A673 (cell line): ENCODE results near the gene RAB28. TPM values are rescaled to one million over a fixed set of nuclear protein-coding genes. Genes with fewer than 3 reads are reported as not detected.

Source experiments
- BruUV-seq: library from RNA; stranded (reverse); fragments of 400-500 nt; replicated peaks from 2 replicates; lab custom pipeline; 2021; lab: Mats Ljungman, UMichigan
- CTCF ChIA-PET: fragments of 300-600 bp; sonication (Branson Sonifier 250); formaldehyde crosslinking; loops from one replicate; lab custom pipeline; 2022; ENCODE audit warnings: antibody characterized with exemption; lab: Charles Lee
- POLR2A ChIA-PET: fragments of 300-600 bp; sonication (Branson Sonifier 250); formaldehyde crosslinking; loops from one replicate; lab custom pipeline; 2022; ENCODE audit warnings: antibody characterized with exemption; ENCODE audit not compliant: low non-redundant PET; lab: Charles Lee
- DNase-seq: peaks from one replicate; pipeline ENCODE4 v3.0.0-alpha.2; 2015; ENCODE audit warnings: low spot score
- H3K27ac ChIP-seq: fragments of 200-600 bp; sonication (generic); 2 replicates; pipeline ENCODE4 v1.5.1; 2016; ENCODE audit warnings: mixed run types, low read depth, mild to moderate bottlenecking, mixed read lengths, antibody characterized with exemption, low read length; ENCODE audit not compliant: poor library complexity, severe bottlenecking
- H3K27me3 ChIP-seq: fragments of 200-600 bp; sonication (generic); replicated peaks from 2 replicates; pipeline ENCODE4 v1.6.1; 2017; ENCODE audit warnings: mixed run types, low read depth, mild to moderate bottlenecking, mixed read lengths, antibody characterized with exemption, low read length; ENCODE audit not compliant: insufficient read depth, poor library complexity
- H3K36me3 ChIP-seq: fragments of 200-600 bp; sonication (generic); 2 replicates; pipeline ENCODE4 v1.6.1; 2016; ENCODE audit warnings: mixed run types, mild to moderate bottlenecking, mixed read lengths, antibody characterized with exemption, low read length; ENCODE audit not compliant: insufficient read depth, poor library complexity, severe bottlenecking
- H3K4me1 ChIP-seq: fragments of 200-600 bp; sonication (generic); 2 replicates; pipeline ENCODE4 v1.6.1; 2017; ENCODE audit warnings: mixed run types, mild to moderate bottlenecking, mixed read lengths, antibody characterized with exemption, low read length; ENCODE audit not compliant: insufficient read depth, poor library complexity, severe bottlenecking
- H3K4me3 ChIP-seq: fragments of 200-600 bp; sonication (generic); 2 replicates; pipeline ENCODE4 v1.5.1; 2016; ENCODE audit warnings: low read depth, mixed run types, mild to moderate bottlenecking, mixed read lengths, low read length; ENCODE audit not compliant: poor library complexity, severe bottlenecking
- H3K9me3 ChIP-seq: fragments of 200-600 bp; sonication (generic); 2 replicates; pipeline ENCODE4 v1.6.1; 2016; ENCODE audit warnings: mixed run types, low read depth, mild to moderate bottlenecking, mixed read lengths, antibody characterized with exemption, low read length; ENCODE audit not compliant: poor library complexity, severe bottlenecking
- EZH2 ChIP-seq: fragments of 200-600 bp; sonication (generic); IDR thresholded peaks from 2 replicates; pipeline ENCODE4 v1.6.1; 2017; ENCODE audit warnings: borderline replicate concordance, low read depth, mild to moderate bottlenecking, mixed read lengths, antibody characterized with exemption, low read length; ENCODE audit not compliant: poor library complexity, severe bottlenecking
- intact Hi-C: fragments of 100-400 bp; cut with micrococcal nuclease; formaldehyde crosslinking; loops from one replicate; pipeline ENCODE4 v1.10.0; 2022; ENCODE audit not compliant: unreplicated experiment
- total RNA-seq: library from RNA; stranded (reverse); gene quantifications from 2 replicates; pipeline ENCODE4 v1.2.3, GENCODE V29; 2021
- TF ChIP-seq, protein P1 (sequence below): fragments of 300-800, 200-600 bp; sonication (generic); conservative IDR thresholded peaks from 2 replicates; pipeline ENCODE4 v1.5.1; 2017; ENCODE audit warnings: low read depth, mild to moderate bottlenecking, antibody characterized with exemption, low read length, moderate library complexity, mixed read lengths

Gene RAB28
- total RNA-seq, 1 experiment from 2014 or later: 22.6 TPM

DNA sequence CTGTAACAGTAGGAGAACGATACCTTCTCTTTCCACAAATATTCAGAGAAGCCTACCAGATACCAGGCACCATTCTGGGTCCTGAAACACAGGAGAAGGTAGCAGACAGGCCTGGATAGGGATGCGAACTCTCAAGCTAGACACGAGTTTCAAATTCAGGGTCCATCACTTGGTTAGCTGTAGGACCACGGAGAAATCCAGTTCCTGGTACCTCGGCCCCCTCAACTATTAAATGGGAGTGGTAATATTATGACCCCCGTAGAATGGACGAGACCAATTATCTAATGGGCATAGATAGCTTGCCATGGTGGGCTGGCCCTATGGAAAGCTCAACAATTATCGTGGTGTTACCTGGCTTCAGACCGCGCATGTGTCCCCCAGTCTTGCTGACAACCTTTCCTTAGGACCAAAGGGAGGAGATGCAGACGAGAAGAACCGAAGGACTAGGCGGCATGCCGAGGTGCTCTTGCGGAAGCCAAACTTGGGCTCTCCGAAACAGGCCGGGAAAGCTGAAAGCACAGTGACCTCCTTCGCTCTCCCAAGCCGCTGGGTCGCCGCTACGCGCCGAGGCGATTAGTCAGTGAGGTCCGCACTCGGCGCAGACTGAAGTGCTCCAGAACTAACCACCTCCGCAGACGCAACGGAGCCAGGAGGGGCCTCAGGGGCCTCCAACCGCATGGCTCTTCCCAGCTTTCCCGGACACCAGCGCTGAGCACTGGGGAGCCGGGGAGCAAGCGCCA, 40.5 kb upstream of the RAB28 start:
- POLR2A ChIA-PET: no interaction called here
- Histone ChIP-seq H3K4me3 (no peak overlapping the region), H3K9me3 (no peaks in the 10 kb centered on the region), H3K4me1 (peaks cover 7% of the 10 kb centered on the region), H3K36me3 (no peaks in the 10 kb centered on the region), H3K27me3 (no peaks in the 10 kb centered on the region), H3K27ac (no peak overlapping the region)
- no peak for DNase-seq
- BruUV-seq: no TSS peak
- intact Hi-C loops: no loop called here
- TF ChIP-seq, protein P1, sequence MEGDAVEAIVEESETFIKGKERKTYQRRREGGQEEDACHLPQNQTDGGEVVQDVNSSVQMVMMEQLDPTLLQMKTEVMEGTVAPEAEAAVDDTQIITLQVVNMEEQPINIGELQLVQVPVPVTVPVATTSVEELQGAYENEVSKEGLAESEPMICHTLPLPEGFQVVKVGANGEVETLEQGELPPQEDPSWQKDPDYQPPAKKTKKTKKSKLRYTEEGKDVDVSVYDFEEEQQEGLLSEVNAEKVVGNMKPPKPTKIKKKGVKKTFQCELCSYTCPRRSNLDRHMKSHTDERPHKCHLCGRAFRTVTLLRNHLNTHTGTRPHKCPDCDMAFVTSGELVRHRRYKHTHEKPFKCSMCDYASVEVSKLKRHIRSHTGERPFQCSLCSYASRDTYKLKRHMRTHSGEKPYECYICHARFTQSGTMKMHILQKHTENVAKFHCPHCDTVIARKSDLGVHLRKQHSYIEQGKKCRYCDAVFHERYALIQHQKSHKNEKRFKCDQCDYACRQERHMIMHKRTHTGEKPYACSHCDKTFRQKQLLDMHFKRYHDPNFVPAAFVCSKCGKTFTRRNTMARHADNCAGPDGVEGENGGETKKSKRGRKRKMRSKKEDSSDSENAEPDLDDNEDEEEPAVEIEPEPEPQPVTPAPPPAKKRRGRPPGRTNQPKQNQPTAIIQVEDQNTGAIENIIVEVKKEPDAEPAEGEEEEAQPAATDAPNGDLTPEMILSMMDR: no peak
- TF ChIP-seq EZH2: no peak
- CTCF ChIA-PET: no interaction called here

DNA sequence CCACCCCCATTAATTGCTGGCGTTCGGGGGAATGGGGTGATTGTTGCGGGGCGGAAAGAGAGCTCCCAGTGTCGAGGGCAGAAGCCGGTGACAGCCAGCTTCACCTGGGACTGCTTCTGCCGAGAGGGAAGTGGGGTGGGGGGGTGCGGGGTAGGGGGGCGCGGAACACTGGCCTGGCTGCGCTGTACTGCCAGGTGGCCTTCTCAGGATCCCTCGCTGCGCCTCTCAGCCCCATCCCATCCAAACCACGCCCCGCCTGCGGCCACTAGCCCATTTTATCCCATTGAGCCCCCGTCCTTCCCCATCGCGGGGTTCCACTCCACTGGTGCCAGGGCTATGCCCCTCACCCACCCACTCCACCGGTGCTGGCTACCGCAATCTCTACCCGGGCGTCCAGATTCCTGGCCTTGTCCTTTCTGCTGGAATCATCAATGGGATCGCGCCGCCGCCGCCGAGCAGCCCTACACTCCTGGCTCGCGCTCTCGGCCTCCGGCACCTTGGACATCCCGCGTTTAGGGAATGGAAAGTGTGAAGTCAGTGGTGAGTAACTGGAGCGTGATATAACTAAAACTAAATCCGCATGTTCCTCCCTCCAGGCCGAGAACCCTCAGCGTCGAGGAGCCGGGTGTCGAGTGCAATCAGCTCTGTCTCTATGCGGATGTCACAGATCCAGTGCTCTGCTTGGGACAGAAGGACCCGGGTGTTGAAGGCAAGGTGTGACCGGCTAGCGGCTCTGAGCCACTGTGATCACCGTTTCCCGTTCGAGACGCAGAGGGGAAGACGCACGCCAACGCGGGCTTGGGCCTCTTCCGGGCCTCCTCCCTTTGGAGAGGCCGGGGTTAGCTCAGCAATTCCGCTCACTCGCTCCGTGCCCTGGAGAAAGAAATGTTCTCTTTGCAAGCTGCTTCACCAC, 39.7 kb upstream of the RAB28 start:
- CTCF ChIA-PET: no interaction called here
- no peak overlapping the region for H3K4me3 ChIP-seq
- H3K9me3 ChIP-seq: no peaks in the 10 kb centered on the region
- BruUV-seq: no TSS peak
- H3K27ac ChIP-seq: no peak overlapping the region
- POLR2A ChIA-PET: no interaction called here
- peaks cover 11% of the 10 kb centered on the region for H3K4me1 ChIP-seq
- intact Hi-C loops: no loop called here
- no peak for DNase-seq
- no peaks in the 10 kb centered on the region for H3K36me3 ChIP-seq
- no peak for TF ChIP-seq EZH2
- TF ChIP-seq, protein P1: no peak
- no peaks in the 10 kb centered on the region for H3K27me3 ChIP-seq

DNA sequence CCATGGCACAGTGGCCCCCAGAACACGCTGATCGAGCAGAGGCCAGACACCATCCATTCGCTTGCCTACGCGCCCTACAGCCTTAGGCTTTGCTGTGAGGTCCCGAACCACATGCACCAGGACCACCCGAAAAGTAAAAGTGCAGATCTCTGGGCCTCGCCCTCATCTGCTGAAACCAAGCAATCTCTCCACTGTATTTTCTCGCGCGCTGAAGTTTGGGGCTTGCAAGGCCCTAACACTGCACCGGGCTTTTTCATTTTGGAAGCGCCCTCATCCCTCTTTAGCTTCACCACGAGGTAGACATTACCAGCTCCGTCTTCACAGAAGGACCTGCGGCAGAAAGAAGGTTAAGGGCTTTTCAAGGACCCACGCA, 39.0 kb upstream of the RAB28 start:
- ChIA-PET POLR2A (no interaction called here), CTCF (no interaction called here)
- Histone ChIP-seq H3K4me1 (peaks cover 16% of the 10 kb centered on the region), H3K36me3 (no peaks in the 10 kb centered on the region), H3K27ac (no peak overlapping the region), H3K9me3 (no peaks in the 10 kb centered on the region), H3K4me3 (no peak overlapping the region), H3K27me3 (no peaks in the 10 kb centered on the region)
- intact Hi-C loops: no loop called here
- DNase-seq: no peak
- BruUV-seq: no TSS peak
- no peak for TF ChIP-seq EZH2
- TF ChIP-seq, protein P1: no peak
